HG03439 (cell line): ENCODE measurements around the gene PTPRN2.
"Not testable (repeated sequence)": the region's sequence is repeated elsewhere in the genome, so short reads cannot be mapped to it uniquely, and the experiment has no call there.

Source experiments
- ATAC-seq: cut with Tn5 transposase; IDR thresholded peaks from one replicate; pipeline ENCODE4 v1.9.1; 2021; ENCODE audit warnings: mild to moderate bottlenecking, moderate library complexity; ENCODE audit not compliant: unreplicated experiment

PTPRN2 gene

GRCh38 chr7:158357106-158357897 lies 230.3 kb downstream of the PTPRN2 start:
- ATAC-seq, result no peak

GRCh38 chr7:158356454-158356853 lies 231.2 kb downstream of the PTPRN2 start:
- no peak for ATAC-seq

DNA sequence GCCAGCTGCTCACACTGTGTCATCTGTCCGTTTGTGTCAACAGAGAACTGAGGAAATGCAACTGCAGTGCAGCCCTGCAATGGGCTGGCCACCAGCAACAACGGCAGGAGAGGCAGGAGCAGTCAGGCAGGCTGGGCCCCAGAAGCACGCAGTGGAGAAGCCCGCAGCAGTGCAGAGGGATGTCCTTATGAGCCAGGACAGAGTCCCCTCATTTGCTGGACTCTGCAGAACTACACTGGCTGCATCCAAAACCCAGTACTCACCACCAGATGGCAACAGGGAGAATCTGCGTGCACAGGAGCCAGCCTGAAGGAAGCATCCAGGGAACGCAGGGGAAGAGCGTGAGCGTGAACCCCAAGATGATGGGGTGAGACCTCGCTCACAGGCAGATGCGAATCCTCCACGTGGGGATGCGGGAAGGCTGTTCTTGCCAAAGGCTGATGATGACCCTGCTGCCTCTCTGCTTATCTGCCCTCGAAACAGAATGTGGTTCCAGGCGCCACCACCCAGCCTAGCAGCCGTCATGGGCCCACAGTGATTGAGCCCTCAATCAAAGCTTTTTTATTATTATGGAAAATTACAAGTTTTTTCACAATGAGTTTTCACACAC lies 232.1 kb downstream of the PTPRN2 start:
- no peak for ATAC-seq

GRCh38 chr7:158354861-158355260 lies 232.8 kb downstream of the PTPRN2 start:
- ATAC-seq, result no peak

GRCh38 chr7:158353606-158354570 lies 233.7 kb downstream of the PTPRN2 start:
- no peak for ATAC-seq

DNA sequence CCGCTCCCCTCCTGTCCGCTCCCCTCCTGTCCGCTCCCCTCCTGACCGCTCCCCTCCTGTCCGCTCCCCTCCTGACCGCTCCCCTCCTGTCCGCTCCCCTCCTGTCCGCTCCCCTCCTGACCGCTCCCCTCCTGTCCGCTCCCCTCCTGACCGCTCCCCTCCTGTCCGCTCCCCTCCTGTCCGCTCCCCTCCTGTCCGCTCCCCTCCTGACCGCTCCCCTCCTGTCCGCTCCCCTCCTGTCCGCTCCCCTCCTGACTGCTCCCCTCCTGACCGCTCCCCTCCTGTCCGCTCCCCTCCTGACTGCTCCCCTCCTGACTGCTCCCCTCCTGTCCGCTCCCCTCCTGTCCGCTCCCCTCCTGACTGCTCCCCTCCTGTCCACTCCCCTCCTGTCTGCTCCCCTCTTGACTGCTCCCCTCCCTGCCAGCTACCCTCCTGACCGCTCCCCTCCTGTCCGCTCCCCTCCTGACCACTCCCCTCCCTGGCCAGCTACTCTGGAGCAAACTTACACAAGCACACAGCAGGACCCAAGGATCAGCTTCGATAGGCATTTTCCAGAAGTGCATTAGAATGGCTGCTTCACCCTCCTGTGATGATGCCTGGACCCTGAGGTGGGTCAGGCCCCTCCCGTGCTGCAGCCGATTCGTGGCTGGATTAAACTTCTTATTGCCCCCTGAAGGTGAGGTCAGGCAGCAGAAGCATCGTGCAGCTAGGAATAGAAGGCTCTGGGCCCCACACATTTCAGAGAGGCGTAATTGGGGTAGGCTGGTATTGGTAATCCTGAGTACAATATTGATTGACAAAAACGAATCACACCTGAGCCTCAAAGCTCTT lies 235.5 kb downstream of the PTPRN2 start:
- ATAC-seq, result not testable (repeated sequence)

DNA sequence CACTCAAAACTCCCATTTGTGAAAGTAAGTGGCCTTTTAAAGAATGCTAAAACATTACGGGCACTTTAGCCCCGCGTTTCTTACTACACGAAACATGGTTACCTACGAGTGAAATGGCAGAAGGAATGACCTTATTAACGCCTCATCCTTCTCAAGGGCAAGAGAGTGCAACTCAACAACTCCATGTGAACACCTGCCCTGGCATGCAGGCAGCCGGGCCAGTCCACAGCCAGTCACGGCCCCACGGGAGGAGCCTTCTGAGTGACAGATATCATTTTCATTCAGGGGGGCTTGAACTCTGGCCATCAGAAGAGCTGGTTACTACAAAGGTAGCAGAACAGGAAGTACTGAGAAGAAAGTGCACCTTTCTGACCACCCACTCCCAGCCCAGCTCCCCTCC lies 236.1 kb downstream of the PTPRN2 start:
- ATAC-seq, result no peak

DNA sequence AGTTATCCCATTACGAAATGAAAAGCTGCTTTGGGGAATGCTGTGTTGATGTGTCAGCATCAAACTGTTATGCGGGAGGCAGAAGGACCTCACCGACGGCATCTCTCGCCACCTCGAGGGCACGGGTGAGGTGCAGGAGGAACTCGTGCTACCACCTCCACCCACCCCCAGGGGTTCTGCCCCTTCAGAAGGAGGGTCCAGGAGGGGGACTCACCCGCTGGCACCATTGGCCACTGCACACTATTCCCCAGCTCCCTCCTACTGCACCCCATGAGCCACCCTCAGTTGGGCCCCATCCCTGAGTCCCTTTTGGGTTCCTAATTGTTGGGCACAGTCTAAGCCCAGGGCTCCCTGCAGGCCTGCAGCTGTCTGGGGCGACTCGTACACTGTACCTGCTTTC lies 236.6 kb downstream of the PTPRN2 start:
- no peak for ATAC-seq

GRCh38 chr7:158350166-158350900 lies 237.3 kb downstream of the PTPRN2 start:
- no peak for ATAC-seq

- no peak for ATAC-seq
Measured at GRCh38 chr7:158348446-158348845, 239.2 kb downstream of the PTPRN2 start.

DNA sequence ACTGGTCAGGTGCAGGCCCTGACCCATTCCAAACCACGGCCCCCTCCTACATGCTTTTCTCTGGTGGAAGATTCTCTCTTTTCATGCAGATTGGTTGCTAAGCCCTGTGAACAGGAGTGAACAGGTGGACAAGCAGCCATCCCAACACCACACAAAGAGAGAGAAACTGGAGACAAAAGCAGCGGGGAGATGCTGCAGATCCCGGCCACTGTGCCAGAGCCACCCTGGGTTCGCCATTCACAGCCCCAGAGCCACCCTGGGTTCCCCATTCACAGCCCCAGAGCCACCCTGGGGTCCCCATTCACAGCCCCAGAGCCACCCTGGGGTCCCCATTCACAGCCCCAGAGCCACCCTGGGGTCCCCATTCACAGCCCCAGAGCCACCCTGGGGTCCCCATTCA lies 239.6 kb downstream of the PTPRN2 start:
- not testable (repeated sequence) for ATAC-seq

GRCh38 chr7:158345731-158346130 lies 241.9 kb downstream of the PTPRN2 start:
- ATAC-seq, result no peak

DNA sequence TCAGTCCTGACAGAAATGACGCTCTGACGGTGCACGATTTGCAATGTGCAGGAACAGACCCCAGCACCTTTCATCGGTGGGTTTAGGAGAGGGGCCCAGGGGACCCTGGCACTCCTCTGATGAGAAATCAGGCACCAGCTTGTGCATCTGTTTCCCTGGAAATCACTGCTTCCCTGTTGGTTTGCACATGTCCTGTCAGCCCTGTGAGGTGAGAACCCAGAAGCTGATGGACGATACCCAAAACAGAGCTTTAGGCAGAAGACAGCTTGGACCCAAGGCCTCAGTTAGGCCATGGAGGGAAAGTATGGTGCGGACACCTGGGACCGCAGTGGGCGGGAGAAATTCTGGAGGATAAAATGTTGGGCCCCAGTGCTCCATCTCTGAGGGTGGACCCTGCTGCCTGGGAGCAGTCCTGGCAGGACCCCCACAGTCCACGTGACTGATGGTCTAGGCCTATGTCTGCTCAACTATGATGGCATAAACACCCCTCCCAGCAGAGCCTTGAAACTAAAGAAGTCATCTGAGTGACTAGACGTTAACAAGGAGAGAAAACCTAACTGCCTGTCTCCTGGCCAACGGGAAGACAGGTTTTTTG lies 242.8 kb downstream of the PTPRN2 start:
- ATAC-seq, result no peak

DNA sequence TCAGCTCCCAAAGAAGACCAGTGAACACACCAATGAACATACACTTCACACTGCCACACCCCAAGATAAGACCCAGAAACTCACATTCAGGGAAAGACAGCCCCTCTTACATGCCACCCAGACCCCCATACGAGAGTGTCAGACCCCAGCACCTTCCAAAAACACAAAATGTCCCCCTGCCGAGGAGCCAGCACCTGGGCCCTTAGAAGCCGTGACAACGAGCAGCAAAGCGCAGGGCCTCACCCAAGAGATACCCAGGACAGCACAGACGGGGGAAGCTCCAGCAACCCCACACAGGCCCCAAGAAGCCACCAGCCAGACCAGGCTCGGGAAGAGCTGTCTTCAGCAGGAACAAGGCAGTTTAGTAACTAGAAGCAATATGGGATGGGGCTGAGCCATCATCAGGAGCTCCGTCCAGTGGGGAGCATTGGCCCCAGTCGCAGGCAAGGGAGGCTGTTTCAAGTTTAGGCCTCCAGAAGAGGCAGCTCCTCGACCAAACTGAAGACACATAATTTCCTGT lies 243.6 kb downstream of the PTPRN2 start:
- ATAC-seq, result no peak

DNA sequence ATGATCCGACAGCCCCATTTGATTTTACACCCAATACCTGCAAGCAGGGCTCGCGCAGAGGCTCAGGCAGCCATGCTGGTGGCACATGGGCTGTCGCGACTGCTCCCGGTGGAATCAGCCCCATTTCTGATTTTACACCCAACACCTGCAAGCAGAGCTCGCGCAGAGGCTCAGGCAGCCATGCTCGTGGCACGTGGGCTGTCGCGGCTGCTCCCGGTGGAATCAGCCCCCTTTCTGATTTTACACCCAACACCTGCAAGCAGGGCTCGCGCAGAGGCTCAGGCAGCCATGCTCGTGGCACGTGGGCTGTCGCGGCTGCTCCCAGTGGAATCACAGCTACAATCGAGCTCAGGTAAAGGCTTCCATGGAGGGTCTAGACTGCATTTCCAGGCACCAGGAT lies 244.1 kb downstream of the PTPRN2 start:
- no peak for ATAC-seq

- ATAC-seq, result not testable (repeated sequence)
Measured at GRCh38 chr7:158341097-158341496, 246.5 kb downstream of the PTPRN2 start.

- not testable (repeated sequence) for ATAC-seq
Measured at GRCh38 chr7:158336952-158337351, 250.7 kb downstream of the PTPRN2 start.

DNA sequence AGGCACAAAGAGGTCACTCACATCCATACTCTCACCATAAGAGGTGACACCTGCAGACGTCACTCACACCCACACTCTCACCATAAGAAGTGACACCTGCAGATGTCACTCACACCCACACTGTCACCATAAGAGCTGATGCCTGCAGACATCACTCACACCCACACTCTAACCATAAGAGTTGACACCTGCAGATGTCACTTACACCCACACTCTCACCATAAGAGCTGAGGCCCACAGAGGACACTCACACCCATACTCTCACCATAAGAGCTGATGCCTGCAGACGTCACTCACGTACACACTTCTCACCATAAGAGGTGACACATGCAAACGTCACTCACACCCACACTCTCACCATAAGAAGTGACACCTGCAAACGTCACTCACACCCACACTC lies 255.1 kb downstream of the PTPRN2 start:
- not testable (repeated sequence) for ATAC-seq

- ATAC-seq, result not testable (repeated sequence)
Measured at GRCh38 chr7:158331826-158332450, 255.7 kb downstream of the PTPRN2 start.
